Small intestine (tissue), 7 donors: ENCODE results near the gene CRABP2. TPM values are rescaled to one million over a fixed set of nuclear protein-coding genes. Genes with fewer than 3 reads are reported as not detected.

Source experiments
- DNase-seq, 2 donors: peaks; one replicate each; pipeline versions ENCODE4 v3.0.0 to v3.0.0-alpha.2; 2013
- FAIRE-seq: peaks from 2 replicates; lab custom pipeline; 2012; peaks lifted over from hg19 to GRCh38; lab: Jason Lieb, UNC
- H3K27ac ChIP-seq, 3 donors: one replicate each; pipeline ENCODE4 v1.5.1; 2013; ENCODE audit warnings: low read length in 2 of 3, mild to moderate bottlenecking in 2 of 3, control low read depth in 1 of 3, inconsistent platforms in 1 of 3, low read depth in 1 of 3, moderate library complexity in 1 of 3
- H3K27me3 ChIP-seq, 3 donors: one replicate each; pipeline ENCODE4 v1.6.1; 2013; ENCODE audit warnings: low read length in 3 of 3, inconsistent platforms in 1 of 3; ENCODE audit not compliant: control insufficient read depth in 3 of 3, insufficient read depth in 3 of 3
- H3K36me3 ChIP-seq, 3 donors: one replicate each; pipeline ENCODE4 v1.6.1; 2013; ENCODE audit warnings: low read length in 3 of 3, inconsistent platforms in 1 of 3, low read depth in 1 of 3, mild to moderate bottlenecking in 1 of 3, moderate library complexity in 1 of 3; ENCODE audit not compliant: control insufficient read depth in 3 of 3, insufficient read depth in 2 of 3
- H3K4me1 ChIP-seq, 3 donors: one replicate each; pipeline ENCODE4 v1.6.1; 2013; ENCODE audit warnings: low read length in 2 of 3, inconsistent platforms in 1 of 3, low read depth in 1 of 3, mild to moderate bottlenecking in 1 of 3, moderate library complexity in 1 of 3; ENCODE audit not compliant: control insufficient read depth in 3 of 3, insufficient read depth in 2 of 3
- H3K4me3 ChIP-seq, 3 donors: one replicate each; pipeline ENCODE4 v1.5.1; 2013; ENCODE audit warnings: low read length in 3 of 3, control low read depth in 1 of 3, inconsistent platforms in 1 of 3, low read depth in 1 of 3, mild to moderate bottlenecking in 1 of 3, moderate library complexity in 1 of 3
- H3K9me3 ChIP-seq, 2 donors: one replicate each; pipeline ENCODE4 v1.6.1; 2013; ENCODE audit warnings: low read depth in 1 of 2, low read length in 1 of 2; ENCODE audit not compliant: control insufficient read depth in 2 of 2, insufficient read depth in 1 of 2
- WGBS, 3 donors: extraction: QIAGEN DNeasy Blood & Tissue Kit; methylation state at CpG; one replicate each; pipeline ENCODE4 v1.1.7; 2013; 5-methylcytosine and 5-hydroxymethylcytosine counted together
- polyA plus RNA-seq, 4 donors: library from polyadenylated mRNA; stranded (reverse) in 3 of 4; unstranded in 1 of 4; fragments of 200-250 nt in 3 of 4; fragments of 120-200 nt in 1 of 4; gene quantifications; one replicate each; pipeline versions ENCODE4 v1.2.1 to v1.2.3, GENCODE V29; 2013
- donor health status: healthy with polysubstance abuse.
- donor health status: control.
- donor health status: control.
- donor health status: Bipolar disorder and iron deficiency.
- donor health status: healthy.

CRABP2 gene
- polyA plus RNA-seq, 4 donors = 0.81 to 3.1 (median 1.4) TPM

DNA sequence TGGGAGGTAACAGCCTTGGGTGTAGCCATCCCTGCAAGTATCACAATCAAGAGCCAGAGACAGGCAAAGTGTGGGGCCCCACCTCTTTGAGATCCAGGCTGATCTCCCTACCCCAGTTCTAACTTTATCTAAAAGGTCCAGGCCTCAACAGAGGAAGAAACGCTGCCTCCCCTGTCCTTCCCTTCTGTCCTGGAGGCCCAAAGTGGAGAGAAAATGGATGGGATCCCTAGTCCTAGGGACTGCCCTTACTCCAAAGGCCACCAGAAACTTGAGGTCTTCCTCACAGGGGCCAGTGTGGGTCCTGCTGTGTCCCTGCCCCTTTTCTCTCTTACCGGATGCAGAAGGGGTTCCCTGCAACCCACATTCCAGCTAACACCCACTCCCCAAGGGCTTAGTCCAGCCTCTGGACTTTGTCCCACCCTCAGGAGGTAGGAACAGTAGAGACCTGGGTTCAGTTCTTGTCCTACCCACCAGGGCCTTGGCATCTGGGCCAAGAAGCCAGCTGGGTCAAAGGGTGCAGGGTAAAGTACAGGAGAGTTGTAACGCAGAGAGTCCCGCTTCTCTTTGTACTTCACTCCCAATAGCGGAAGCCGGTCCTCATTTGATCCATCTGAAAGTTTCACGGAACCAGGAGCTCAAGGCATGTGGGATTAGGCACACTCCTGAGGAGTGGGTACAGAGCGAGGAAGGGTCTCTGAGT is 44.2 kb upstream of the CRABP2 start:
- DNase-seq = peak; percentile 89 to 98
- Histone ChIP-seq H3K9me3 (no peaks in the 10 kb centered on the region), H3K27ac (peak overlapping the region; percentile 96 to 98 (median 97)), H3K36me3 (peaks cover 4 to 42% (median 7%) of the 10 kb centered on the region in 3 donors), H3K4me3 (peak overlapping the region; percentile 71 to 99 (median 97)), H3K4me1 (peaks cover 12 to 62% (median 19%) of the 10 kb centered on the region in 3 donors), H3K27me3 (no peaks in the 10 kb centered on the region)
- 1 to 20% (median 4%) methylated on average over 8 of the region's 8 CpGs for WGBS, 3 donors
- no peak for FAIRE-seq

DNA sequence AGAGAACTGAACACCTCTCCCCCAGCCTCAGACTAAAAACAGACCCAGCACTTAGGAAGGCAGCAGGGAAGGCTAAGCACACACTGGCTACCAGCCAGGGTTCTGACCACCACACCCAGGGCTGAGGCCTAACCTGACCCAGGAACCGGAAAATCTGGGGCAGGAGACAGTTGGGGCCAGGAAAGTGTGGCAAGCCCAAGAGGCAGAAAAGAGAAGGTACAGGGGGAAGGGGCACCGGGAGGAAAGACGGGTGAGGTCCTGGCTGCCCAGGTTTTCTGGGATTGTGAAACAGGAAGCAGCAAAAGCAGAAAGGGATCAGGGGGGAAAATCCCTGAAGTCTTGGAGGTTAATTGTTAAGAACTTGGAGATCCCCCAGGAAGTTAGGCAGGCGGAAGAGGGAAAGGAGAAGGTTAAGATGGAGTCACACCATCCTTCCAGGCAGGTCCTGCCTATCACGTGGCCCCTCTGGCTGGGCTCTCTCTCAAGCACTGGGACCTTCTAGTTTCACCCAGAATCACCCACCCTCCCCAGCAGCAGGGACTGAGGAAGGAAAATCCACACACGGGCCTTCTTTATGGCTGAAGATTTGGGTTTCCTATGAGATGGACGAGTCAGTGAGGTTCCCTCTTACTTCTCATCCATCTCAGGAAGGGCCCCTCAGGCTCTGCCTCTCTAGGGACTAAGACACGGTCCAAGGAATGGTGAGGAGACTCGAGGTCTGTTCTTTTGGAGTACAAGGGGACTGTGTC is 43.5 kb upstream of the CRABP2 start:
- peaks cover 12 to 62% (median 19%) of the 10 kb centered on the region in 3 donors for H3K4me1 ChIP-seq

DNA sequence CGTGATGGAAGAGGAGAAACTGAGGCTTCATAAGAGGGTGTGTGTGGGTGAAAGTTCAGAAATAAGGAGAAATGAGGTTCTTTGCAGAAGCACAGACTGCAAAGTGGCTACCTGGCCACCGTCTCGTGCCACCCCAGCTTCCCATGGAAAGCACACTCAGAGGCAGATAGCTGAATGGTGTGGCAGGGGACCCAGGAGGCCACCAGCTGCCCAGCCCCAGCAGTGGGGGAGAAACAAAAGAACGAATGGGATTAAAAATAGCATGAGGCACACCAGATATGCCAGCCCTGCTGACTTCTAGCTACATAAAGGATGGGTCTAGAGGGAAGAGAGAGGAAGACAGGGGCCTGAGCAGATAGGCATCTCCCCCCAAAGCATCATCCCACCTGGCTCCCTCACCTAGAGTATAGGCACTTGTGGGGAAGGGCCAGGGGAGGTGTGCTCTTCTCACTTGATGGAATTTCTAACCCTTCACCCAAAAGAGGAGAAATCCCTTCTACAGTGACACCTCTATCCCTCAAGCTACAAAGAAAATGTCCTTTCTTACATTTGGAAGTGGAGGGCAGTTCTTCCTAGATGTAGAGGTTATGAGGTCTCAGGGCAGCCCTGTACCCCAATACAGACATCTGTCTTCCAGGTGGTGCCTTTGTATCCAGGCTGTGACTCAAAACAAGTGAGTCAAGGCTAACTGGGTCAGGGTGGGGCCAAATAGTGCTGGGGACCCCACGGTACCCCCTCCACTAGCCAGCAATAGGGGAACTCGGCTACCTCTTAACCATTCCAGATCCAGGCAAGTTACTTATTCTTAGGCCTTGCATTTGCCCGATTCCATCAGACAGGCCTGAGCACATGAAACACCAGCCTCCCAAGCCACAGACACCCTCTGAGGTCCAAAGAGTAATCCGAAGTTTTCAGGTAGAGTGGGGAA is 42.6 kb upstream of the CRABP2 start:
- peaks cover 10 to 58% (median 15%) of the 10 kb centered on the region in 3 donors for H3K36me3 ChIP-seq
- H3K27ac ChIP-seq = peak overlapping the region; percentile 94 to 98 (median 96)
- WGBS, 3 donors = 3 to 7% (median 6%) methylated on average over 8 of the region's 8 CpGs
- H3K4me1 ChIP-seq = peaks cover 12 to 60% (median 18%) of the 10 kb centered on the region in 3 donors
- FAIRE-seq (no peak), DNase-seq (no peak)
- no peaks in the 10 kb centered on the region for H3K9me3 ChIP-seq
- H3K4me3 ChIP-seq = peak overlapping the region in 2 of 3 donors; percentile 71 to 99
- H3K27me3 ChIP-seq = no peaks in the 10 kb centered on the region

More for the DNA sequence above, 43.5 kb upstream of the CRABP2 start:
- Histone ChIP-seq H3K27me3 (no peaks in the 10 kb centered on the region), H3K9me3 (no peaks in the 10 kb centered on the region), H3K27ac (peak overlapping the region; percentile 94 to 98 (median 96)), H3K4me3 (peak overlapping the region; percentile 3 to 99 (median 71)), H3K36me3 (peaks cover 8 to 49% (median 9%) of the 10 kb centered on the region in 3 donors)
- FAIRE-seq = no peak
- DNase-seq = peak; percentile 75 to 76
- WGBS, 3 donors = 3 to 6% (median 4%) methylated on average over 9 of the region's 9 CpGs

DNA sequence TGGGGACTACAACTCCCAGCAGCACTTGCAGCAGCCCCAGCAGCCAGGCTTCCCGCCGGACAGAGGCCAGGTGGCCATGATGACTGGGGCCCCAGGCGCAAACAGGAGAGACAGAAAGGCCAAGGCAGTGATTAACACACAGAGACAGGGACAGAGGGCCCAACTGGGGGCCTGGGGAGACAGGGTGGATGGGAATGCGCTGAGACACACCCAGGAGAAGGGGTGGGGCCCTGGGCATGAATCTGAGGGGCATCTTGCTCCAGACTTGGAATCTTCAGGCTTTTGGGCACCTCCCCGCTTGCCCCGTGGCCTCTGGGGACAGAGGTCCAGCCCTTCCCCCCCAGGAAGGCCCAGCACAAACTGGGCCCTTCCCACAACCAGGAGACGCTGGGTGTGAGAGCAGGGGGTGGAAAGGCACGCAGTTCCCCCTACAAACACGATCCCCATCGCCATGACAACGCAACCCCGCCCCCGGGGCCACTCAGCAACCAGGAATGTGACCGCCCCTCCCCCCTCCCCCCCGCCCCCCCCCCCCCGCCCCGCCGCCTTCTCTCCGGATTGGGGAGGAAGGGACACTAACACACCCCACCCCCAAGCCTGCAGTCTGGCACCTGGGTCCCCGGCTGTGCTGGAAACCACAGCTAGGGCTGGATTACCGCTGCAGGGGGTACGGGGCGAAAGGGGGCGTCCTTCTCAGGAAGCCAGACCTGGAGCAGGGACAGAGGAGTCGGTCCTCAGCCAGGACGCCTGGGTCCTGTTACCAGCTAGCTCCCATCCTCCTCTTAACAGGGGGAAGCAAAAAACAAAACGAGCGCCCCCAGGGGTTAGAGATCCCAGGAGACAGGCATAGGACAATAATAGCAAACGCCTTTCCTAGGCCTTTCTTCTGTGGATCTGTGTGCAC is 41.6 kb upstream of the CRABP2 start:
- Histone ChIP-seq H3K27ac (peak overlapping the region; percentile 94 to 98 (median 96)), H3K4me1 (peaks cover 12 to 54% (median 15%) of the 10 kb centered on the region in 3 donors), H3K36me3 (peaks cover 10 to 68% (median 21%) of the 10 kb centered on the region in 3 donors), H3K27me3 (no peaks in the 10 kb centered on the region), H3K9me3 (no peaks in the 10 kb centered on the region), H3K4me3 (peak overlapping the region; percentile 43 to 99 (median 71))
- 2 to 3% (median 2%) methylated on average over 15 to 24 of the region's 29 CpGs for WGBS, 3 donors
- DNase-seq = peak; percentile 89 to 96
- FAIRE-seq = no peak

DNA sequence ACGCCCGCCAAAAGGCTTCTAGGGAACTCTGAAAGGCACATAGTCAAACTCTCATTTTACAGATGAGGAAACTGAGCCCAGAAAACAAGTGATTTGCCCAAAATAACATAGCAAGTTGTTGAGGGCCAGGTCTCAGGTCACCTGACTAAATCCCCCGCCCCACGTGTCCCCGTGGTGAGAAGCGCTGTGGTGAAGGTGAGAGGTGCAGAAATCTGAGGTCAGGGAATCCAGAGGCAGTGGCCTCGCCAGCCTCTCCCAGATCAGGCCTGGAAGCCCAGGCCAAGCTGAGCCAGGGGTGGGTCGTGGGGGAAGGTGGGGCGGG is 41.0 kb upstream of the CRABP2 start:
- Histone ChIP-seq H3K4me1 (peaks cover 15 to 59% (median 15%) of the 10 kb centered on the region in 3 donors), H3K4me3 (peak overlapping the region; percentile 43 to 51 (median 50)), H3K9me3 (no peaks in the 10 kb centered on the region), H3K27ac (peak overlapping the region; percentile 89 to 98 (median 96)), H3K36me3 (peaks cover 10 to 72% (median 21%) of the 10 kb centered on the region in 3 donors), H3K27me3 (no peaks in the 10 kb centered on the region)
- FAIRE-seq = no peak
- DNase-seq = no peak
- WGBS, 3 donors = 36 to 44% (median 40%) methylated on average over 9 of the region's 9 CpGs

DNA sequence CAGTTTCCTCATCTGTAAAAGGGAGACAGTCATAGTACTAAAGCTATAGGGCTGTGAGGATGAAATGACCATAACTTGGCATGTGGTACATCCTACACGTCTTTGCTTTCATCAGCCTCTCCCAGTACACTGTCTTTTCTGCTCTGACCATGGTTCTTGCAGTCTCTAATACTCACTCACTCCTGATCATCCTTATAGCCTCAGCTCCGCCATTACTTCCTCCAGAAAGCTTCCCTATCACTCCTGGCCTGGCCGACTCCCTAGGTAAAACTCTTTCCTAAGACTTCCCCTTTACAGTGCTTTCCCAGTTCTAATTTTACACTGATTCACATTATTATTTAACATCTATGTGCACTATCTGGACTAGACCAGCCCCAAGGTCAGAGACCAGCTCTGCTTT is 40.5 kb upstream of the CRABP2 start:
- H3K4me3 ChIP-seq = peak overlapping the region in 2 of 3 donors; percentile 50 to 51
- peaks cover 10 to 73% (median 21%) of the 10 kb centered on the region in 3 donors for H3K36me3 ChIP-seq
- WGBS, 3 donors = 47 to 63% (median 63%) methylated on average over 3 of the region's 3 CpGs
- no peaks in the 10 kb centered on the region for H3K27me3 ChIP-seq
- H3K9me3 ChIP-seq = no peaks in the 10 kb centered on the region
- no peak for DNase-seq
- no peak for FAIRE-seq
- H3K27ac ChIP-seq = peak overlapping the region; percentile 89 to 98 (median 96)
- H3K4me1 ChIP-seq = peaks cover 15 to 61% (median 15%) of the 10 kb centered on the region in 3 donors

DNA sequence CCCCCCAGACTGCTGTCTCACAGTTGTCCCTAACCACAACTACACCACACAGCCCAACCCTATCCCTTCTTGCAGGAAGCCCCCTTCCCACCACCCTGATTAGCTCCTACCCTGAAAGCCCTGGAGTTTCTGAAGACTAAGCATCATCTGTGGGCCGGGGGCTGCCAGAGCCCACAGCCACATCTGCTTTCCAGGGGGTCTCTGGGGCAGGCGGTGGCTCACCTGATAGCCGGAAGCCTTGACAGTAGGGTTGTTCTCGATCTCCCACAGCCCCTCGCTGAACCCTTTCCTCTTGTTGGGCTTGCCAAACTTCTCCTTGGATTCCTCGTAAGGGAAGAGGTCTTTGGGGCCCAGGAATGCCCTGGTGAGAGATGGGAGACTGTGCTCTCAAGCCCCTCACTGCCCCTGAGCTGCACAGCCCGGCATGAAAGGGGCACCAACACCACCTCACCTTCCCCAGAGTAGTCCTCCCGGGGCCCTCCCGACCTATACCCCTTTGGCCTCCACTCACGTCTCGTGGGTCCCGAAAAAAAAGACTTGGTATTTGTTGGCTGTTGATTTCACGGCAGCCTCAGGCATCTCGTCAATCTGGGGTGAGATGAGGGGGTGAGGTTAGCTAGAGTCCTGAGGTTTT is 39.5 kb upstream of the CRABP2 start:
- H3K36me3 ChIP-seq = peaks cover 10 to 74% (median 21%) of the 10 kb centered on the region in 3 donors
- no peak overlapping the region for H3K4me3 ChIP-seq
- no peaks in the 10 kb centered on the region for H3K9me3 ChIP-seq
- H3K27ac ChIP-seq = peak overlapping the region in 1 of 3 donors; percentile 28
- DNase-seq (no peak), FAIRE-seq (no peak)
- 73 to 81% (median 76%) methylated on average over 14 of the region's 14 CpGs for WGBS, 3 donors
- H3K4me1 ChIP-seq = peaks cover 15 to 56% (median 15%) of the 10 kb centered on the region in 3 donors
- no peaks in the 10 kb centered on the region for H3K27me3 ChIP-seq
